T-cell (primary cell): ENCODE measurements around the gene C8A. TPM values are rescaled to one million over a fixed set of nuclear protein-coding genes. Genes with fewer than 3 reads are reported as not detected.

Experiments used
- ATAC-seq, 4 experiments: fragments of 200-7000 bp in 3 of 4; fragments of 150-1000 bp in 1 of 4; cut with Tn5 transposase; replicated peaks in 1 of 4; 1 replicate in 3 of 4; 2 replicates in 1 of 4; pipeline ENCODE4 v1.10.0; 2021; ENCODE audit warnings: moderate library complexity in 3 of 4, mild to moderate bottlenecking in 2 of 4, moderate number of reproducible peaks in 1 of 4
- CTCF ChIA-PET, 2 donors: fragments of 300-600 bp; sonication (Branson Sonifier 250); formaldehyde crosslinking; loops; one replicate each; lab custom pipeline; 2022; ENCODE audit warnings: antibody characterized with exemption in 2 of 2; lab: Charles Lee
- POLR2A ChIA-PET, 2 donors: fragments of 300-600 bp; sonication (Branson Sonifier 250); formaldehyde crosslinking; loops; one replicate each; lab custom pipeline; 2022; ENCODE audit warnings: antibody characterized with exemption in 2 of 2; lab: Charles Lee
- DNase-seq, 35 experiments: peaks; one replicate each; pipeline versions ENCODE4 v3.0.0 to v3.0.0-alpha.2; 2013 to 2023
- H3K27ac ChIP-seq: one replicate; pipeline ENCODE4 v1.5.1; 2013; ENCODE audit warnings: low read length
- H3K27me3 ChIP-seq, 2 experiments: replicated peaks in 1 of 2; 1 replicate in 1 of 2; 2 replicates in 1 of 2; pipeline versions ENCODE4 v1.6.1 to v1.7.0; 2013; ENCODE audit warnings: low read length in 1 of 2, mixed read lengths in 1 of 2; ENCODE audit not compliant: control insufficient read depth in 2 of 2, insufficient read depth in 2 of 2; ENCODE audit errors: extremely low read depth in 1 of 2
- H3K36me3 ChIP-seq, 2 donors: 1 replicate in 1 of 2; 2 replicates in 1 of 2; pipeline versions ENCODE4 v1.6.1 to v1.7.0; 2013; ENCODE audit warnings: low read length in 1 of 2; ENCODE audit not compliant: control insufficient read depth in 2 of 2, insufficient read depth in 1 of 2; ENCODE audit errors: extremely low read depth in 1 of 2
- H3K4me1 ChIP-seq, 2 experiments: 1 replicate in 1 of 2; 2 replicates in 1 of 2; pipeline versions ENCODE4 v1.6.1 to v1.7.0; 2013; ENCODE audit warnings: low read length in 2 of 2, mixed read lengths in 1 of 2; ENCODE audit not compliant: insufficient read depth in 2 of 2, control insufficient read depth in 1 of 2; ENCODE audit errors: extremely low read depth in 1 of 2
- H3K4me3 ChIP-seq, 2 donors: 1 replicate in 1 of 2; 2 replicates in 1 of 2; pipeline versions ENCODE4 v1.5.1 to v1.7.0; 2013; ENCODE audit warnings: mild to moderate bottlenecking in 2 of 2, low read length in 1 of 2, moderate library complexity in 1 of 2; ENCODE audit not compliant: control insufficient read depth in 1 of 2; ENCODE audit errors: extremely low read depth in 1 of 2
- H3K9me3 ChIP-seq: 2 replicates; pipeline ENCODE4 v1.7.0; 2013
- H3K27ac Mint-ChIP-seq, 2 donors: one replicate each; pipeline ENCODE4 v1.8.0; 2020 to 2021; ENCODE audit warnings: mild to moderate bottlenecking in 2 of 2, mixed read lengths in 2 of 2
- H3K27me3 Mint-ChIP-seq, 2 donors: one replicate each; pipeline ENCODE4 v1.8.0; 2021 to 2022; ENCODE audit warnings: mixed read lengths in 2 of 2
- H3K36me3 Mint-ChIP-seq: one replicate; pipeline ENCODE4 v1.8.0; 2021; ENCODE audit warnings: mixed read lengths
- H3K4me1 Mint-ChIP-seq, 3 donors: one replicate each; pipeline ENCODE4 v1.8.0; 2020 to 2022; ENCODE audit warnings: mixed read lengths in 3 of 3, mild to moderate bottlenecking in 1 of 3
- H3K4me3 Mint-ChIP-seq, 3 donors: one replicate each; pipeline ENCODE4 v1.8.0; 2020 to 2022; ENCODE audit warnings: mild to moderate bottlenecking in 3 of 3, mixed read lengths in 3 of 3, moderate library complexity in 3 of 3
- H3K9me3 Mint-ChIP-seq, 3 donors: one replicate each; pipeline ENCODE4 v1.8.0; 2020 to 2022; ENCODE audit warnings: mixed read lengths in 3 of 3
- WGBS: methylation state at CpG from one replicate; pipeline ENCODE4 v1.1.5; 2013; ENCODE audit warnings: missing lambda C conversion rate; ENCODE audit not compliant: insufficient coverage; 5-methylcytosine and 5-hydroxymethylcytosine counted together
- total RNA-seq, 35 experiments: library from RNA in 6 of 35; stranded (reverse) in 6 of 35; fragments of 120-200 nt in 1 of 35; gene quantifications; one replicate each; pipeline versions ENCODE4 v1.2.1 to v1.2.4 and lab custom pipeline; 2013 to 2026

C8A gene
- total RNA-seq, result under 1 TPM in 1 of 5 donors, not detected in 4; 0.12 TPM
- total RNA-seq (2013), result not detected
- 0 reads per million in 29 experiments for total RNA-seq (lab: John Stamatoyannopoulos, UW)

DNA sequence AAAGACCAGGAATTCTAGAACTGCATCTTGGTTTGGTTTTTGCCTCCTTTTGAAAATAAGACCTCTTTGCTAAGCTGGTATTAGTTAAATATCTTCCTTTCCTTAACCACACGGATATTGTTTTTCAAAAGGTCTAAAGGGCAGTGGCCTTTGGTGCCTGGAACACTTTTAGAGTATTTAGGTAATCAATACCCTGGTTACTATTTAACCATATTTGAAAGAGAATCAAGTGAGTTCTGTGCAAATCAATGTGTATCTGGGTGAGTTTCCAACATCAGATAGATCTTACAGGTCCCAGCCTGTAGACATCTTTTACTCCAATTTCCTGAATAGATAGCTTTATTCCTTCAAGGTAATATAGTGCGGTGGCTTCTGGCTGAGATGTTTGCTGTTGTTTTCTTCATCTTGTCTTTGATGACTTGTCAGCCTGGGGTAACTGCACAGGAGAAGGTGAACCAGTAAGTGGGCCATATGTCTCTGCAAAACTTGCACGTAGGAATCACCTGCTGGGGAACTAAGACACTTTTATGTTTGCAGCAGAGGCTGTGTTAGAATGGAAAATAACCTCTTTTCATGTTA lies at the start of gene C8A:
Gene C8A (plus strand): TSS at position 277 of the 579 bp plus-strand sequence. CDS start 105 bp downstream, at position 382.
- Histone ChIP-seq H3K27ac (no peak within 1 kb of the TSS), H3K36me3 (no peaks in the 10 kb centered on the region), H3K4me1 (no peaks in the 10 kb centered on the region), H3K4me3 (no peak within 1 kb of the TSS), H3K27me3 (peaks cover 0 to 2% of the 10 kb centered on the region in 2 experiments), H3K9me3 (no peaks in the 10 kb centered on the region)
- CTCF ChIA-PET, result no interaction called here
- DNase-seq (no peak), ATAC-seq (no peak)
- H3K9me3 Mint-ChIP-seq, result no peaks in the 10 kb centered on the region
- H3K4me1 Mint-ChIP-seq, result no peaks in the 10 kb centered on the region
- no peak within 1 kb of the TSS for H3K4me3 Mint-ChIP-seq
- H3K27ac Mint-ChIP-seq, result no peak within 1 kb of the TSS
- no CpG with 5 or more reads among the region's 3 CpGs for WGBS
- POLR2A ChIA-PET, result no interaction called here
- H3K27me3 Mint-ChIP-seq, result peaks cover 13 to 23% of the 10 kb centered on the region in 2 donors
- H3K36me3 Mint-ChIP-seq, result no peaks in the 10 kb centered on the region

DNA sequence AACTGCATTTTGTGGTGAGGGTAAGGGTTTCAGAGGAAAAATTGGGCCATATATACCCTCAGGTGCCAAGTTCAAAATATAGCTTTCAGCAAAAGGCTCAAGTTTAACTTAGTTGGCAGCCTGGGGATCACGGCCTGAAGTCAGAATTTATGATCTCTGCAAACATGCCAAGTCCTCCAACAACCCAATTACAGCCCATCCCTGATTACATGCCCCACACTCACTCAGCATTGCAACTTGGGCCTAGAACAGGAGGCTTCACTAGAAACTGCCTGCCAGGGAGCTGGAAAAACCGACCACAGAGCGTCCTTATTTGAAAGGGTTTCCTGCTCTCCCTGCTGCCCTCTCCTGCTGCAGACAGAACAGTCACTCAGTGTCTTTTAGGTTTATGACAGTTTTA lies 47.8 kb upstream of the C8A start:
- H3K9me3 ChIP-seq, result no peaks in the 10 kb centered on the region
- H3K27ac Mint-ChIP-seq, result no peak overlapping the region
- H3K27ac ChIP-seq, result no peak overlapping the region
- no peaks in the 10 kb centered on the region for H3K4me1 Mint-ChIP-seq
- peaks cover 9 to 18% of the 10 kb centered on the region in 2 donors for H3K27me3 Mint-ChIP-seq
- ATAC-seq (no peak), DNase-seq (no peak)
- no peaks in the 10 kb centered on the region for H3K4me1 ChIP-seq
- H3K4me3 ChIP-seq, result no peak overlapping the region
- POLR2A ChIA-PET, result no interaction called here
- no peaks in the 10 kb centered on the region for H3K27me3 ChIP-seq
- H3K9me3 Mint-ChIP-seq, result peaks cover 0 to 4% (median 0%) of the 10 kb centered on the region in 3 donors
- no peaks in the 10 kb centered on the region for H3K36me3 ChIP-seq
- H3K36me3 Mint-ChIP-seq, result no peaks in the 10 kb centered on the region
- WGBS, result 26% methylated on average over 3 of the region's 3 CpGs
- H3K4me3 Mint-ChIP-seq, result no peak overlapping the region
- CTCF ChIA-PET, result interaction anchor here in 1 of 2 donors (0.5 kb wide), 1 partner anchor 23 kb away, joined by 4 read pairs; no protein-coding TSS in a partner anchor

DNA sequence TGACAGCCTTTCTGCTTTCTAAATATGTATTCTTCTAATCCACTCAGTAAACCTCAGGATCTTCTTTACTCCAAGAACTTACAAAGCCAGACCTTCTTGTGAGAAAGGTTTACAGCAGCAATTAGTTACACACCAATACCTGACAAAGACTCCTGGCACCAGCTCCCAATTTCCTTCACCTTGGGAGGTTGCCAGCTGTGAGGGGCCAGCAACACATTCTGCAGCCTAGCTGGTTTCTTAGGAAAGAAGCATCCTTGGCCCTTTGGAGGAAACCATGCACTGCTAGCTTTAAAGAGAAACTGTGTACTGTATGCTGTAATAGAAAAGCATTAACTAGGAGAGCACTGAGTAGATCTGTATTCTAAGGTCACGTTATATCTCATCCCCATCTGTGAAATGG lies 46.2 kb upstream of the C8A start:
- ChIA-PET POLR2A (no interaction called here), CTCF (interaction anchor here in 1 of 2 donors (0.5 kb wide), 1 partner anchor 15 kb away, joined by 9 read pairs; no protein-coding TSS in a partner anchor)
- DNase-seq (no peak), ATAC-seq (no peak)
- Mint-ChIP-seq H3K4me3 (no peak overlapping the region), H3K27me3 (peaks cover 15 to 27% of the 10 kb centered on the region in 2 donors), H3K27ac (no peak overlapping the region), H3K9me3 (peaks cover 0 to 4% (median 0%) of the 10 kb centered on the region in 3 donors), H3K4me1 (no peaks in the 10 kb centered on the region), H3K36me3 (no peaks in the 10 kb centered on the region)
- no peaks in the 10 kb centered on the region for H3K27me3 ChIP-seq
- H3K9me3 ChIP-seq, result no peaks in the 10 kb centered on the region
- no peaks in the 10 kb centered on the region for H3K4me1 ChIP-seq
- WGBS, result no CpG with 5 or more reads among the region's 1 CpG
- no peak overlapping the region for H3K4me3 ChIP-seq
- H3K27ac ChIP-seq, result no peak overlapping the region
- H3K36me3 ChIP-seq, result no peaks in the 10 kb centered on the region

DNA sequence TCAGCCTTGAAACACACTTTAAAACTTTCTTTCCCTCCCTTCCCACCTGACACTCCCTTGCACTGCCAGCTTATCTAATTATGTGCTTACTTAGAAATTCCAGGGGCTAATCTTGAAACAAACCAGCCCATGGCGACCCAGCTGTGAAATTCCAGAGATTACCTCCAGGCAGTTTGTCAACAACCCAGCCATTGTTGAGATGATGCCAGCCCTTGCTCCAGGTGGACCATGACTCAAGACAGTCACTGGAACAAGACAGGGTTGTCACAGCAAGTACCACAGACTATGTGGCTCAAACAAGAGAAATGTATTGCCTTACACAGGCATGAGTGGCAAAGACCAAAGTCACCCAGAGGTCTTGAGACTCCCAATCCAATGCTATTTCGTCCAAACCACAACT lies 43.3 kb upstream of the C8A start:
- H3K27ac ChIP-seq, result no peak overlapping the region
- Mint-ChIP-seq H3K27ac (no peak overlapping the region), H3K27me3 (peaks cover 18 to 21% of the 10 kb centered on the region in 2 donors), H3K4me3 (no peak overlapping the region), H3K9me3 (peaks cover 0 to 6% (median 0%) of the 10 kb centered on the region in 3 donors), H3K4me1 (no peaks in the 10 kb centered on the region), H3K36me3 (no peaks in the 10 kb centered on the region)
- no peaks in the 10 kb centered on the region for H3K36me3 ChIP-seq
- no peak overlapping the region for H3K4me3 ChIP-seq
- ChIA-PET POLR2A (no interaction called here), CTCF (no interaction called here)
- ATAC-seq, result no peak
- H3K9me3 ChIP-seq, result no peaks in the 10 kb centered on the region
- H3K4me1 ChIP-seq, result no peaks in the 10 kb centered on the region
- no peak for DNase-seq
- H3K27me3 ChIP-seq, result no peaks in the 10 kb centered on the region
- 50% methylated on average over 1 of the region's 2 CpGs for WGBS

DNA sequence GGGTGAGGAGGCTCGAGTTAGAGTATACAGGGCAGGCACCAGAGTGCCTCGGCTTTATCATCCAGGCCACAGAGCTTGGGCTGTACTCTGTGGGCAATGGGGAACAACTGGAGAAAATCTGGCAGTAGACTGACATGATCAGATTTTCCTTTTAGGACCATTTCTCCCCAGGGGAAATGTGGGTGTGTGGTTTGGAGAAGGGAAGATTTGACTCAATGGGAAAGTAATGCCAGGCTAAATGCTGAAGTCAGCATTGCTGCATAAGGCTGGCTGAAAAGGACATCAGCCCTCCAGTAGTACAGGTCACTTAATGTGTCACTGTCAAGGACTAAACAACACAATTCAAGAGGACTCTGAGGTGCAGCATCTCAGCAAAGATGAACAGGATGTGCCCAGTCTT lies 40.4 kb upstream of the C8A start:
- Mint-ChIP-seq H3K4me1 (no peaks in the 10 kb centered on the region), H3K27ac (no peak overlapping the region), H3K4me3 (no peak overlapping the region), H3K27me3 (peaks cover 18 to 28% of the 10 kb centered on the region in 2 donors), H3K36me3 (no peaks in the 10 kb centered on the region), H3K9me3 (peaks cover 0 to 6% (median 0%) of the 10 kb centered on the region in 3 donors)
- WGBS, result 63% methylated on average over 2 of the region's 2 CpGs
- CTCF ChIA-PET, result no interaction called here
- no peak overlapping the region for H3K4me3 ChIP-seq
- no peaks in the 10 kb centered on the region for H3K4me1 ChIP-seq
- ATAC-seq (no peak), DNase-seq (no peak)
- POLR2A ChIA-PET, result no interaction called here
- H3K27me3 ChIP-seq, result peaks cover 0 to 1% of the 10 kb centered on the region in 2 experiments
- no peaks in the 10 kb centered on the region for H3K9me3 ChIP-seq
- no peaks in the 10 kb centered on the region for H3K36me3 ChIP-seq
- no peak overlapping the region for H3K27ac ChIP-seq

DNA sequence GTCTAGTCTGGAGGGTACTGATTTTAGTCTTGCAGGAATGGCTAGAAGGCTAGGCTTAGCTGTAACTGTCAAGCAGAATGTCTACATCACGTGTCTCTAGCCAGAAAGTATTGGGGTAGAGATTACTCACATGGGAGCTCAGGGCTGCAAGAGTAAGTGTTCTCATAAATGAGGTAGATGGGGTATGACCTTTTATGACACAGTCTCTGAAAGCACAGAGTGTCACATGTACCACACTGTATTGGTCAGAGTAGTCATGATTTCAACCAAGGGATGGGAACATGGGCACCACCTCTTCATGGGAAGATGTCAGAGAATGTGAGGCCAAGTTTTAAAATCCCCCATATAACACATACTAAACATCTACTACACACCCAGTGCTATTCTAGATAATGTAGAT lies 38.3 kb upstream of the C8A start:
- ChIA-PET CTCF (interaction anchor here in 1 of 2 donors (0.6 kb wide), 2 partner anchors 12 to 1528 kb away, joined by 3 read pairs; no protein-coding TSS in a partner anchor), POLR2A (no interaction called here)
- no peaks in the 10 kb centered on the region for H3K36me3 Mint-ChIP-seq
- peaks cover 0 to 6% (median 0%) of the 10 kb centered on the region in 3 donors for H3K9me3 Mint-ChIP-seq
- H3K4me3 Mint-ChIP-seq, result no peak overlapping the region
- Histone ChIP-seq H3K27me3 (peaks cover 0 to 11% of the 10 kb centered on the region in 2 experiments), H3K4me1 (no peaks in the 10 kb centered on the region), H3K27ac (no peak overlapping the region), H3K36me3 (no peaks in the 10 kb centered on the region), H3K9me3 (no peaks in the 10 kb centered on the region), H3K4me3 (no peak overlapping the region)
- DNase-seq (no peak), ATAC-seq (no peak)
- H3K27ac Mint-ChIP-seq, result no peak overlapping the region
- no peaks in the 10 kb centered on the region for H3K4me1 Mint-ChIP-seq
- H3K27me3 Mint-ChIP-seq, result peaks cover 14 to 21% of the 10 kb centered on the region in 2 donors
- 50% methylated on average over 1 of the region's 1 CpG for WGBS
